Lung (tissue), 16 donors: Measurements from ENCODE around the gene DEDD2. TPM values are rescaled to one million over a fixed set of nuclear protein-coding genes. Genes with fewer than 3 reads are reported as not detected.
"Not testable (repeated sequence)": the region's sequence is repeated elsewhere in the genome, so short reads cannot be mapped to it uniquely, and the experiment has no call there.

Experiments
- ATAC-seq: fragments of 200-7000 bp; cut with Tn5 transposase; one replicate; pipeline ENCODE4 v1.9.1; 2020; ENCODE audit warnings: moderate number of reproducible peaks; ENCODE audit not compliant: insufficient read depth, low FRiP score
- DNase-seq, 3 donors: peaks; one replicate each; pipeline ENCODE4 v3.0.0-alpha.2; 2013 to 2017
- H3K27ac ChIP-seq, 2 donors: one replicate each; pipeline ENCODE4 v1.5.1; 2013; ENCODE audit warnings: mild to moderate bottlenecking in 2 of 2, moderate library complexity in 2 of 2, control low read depth in 1 of 2, inconsistent platforms in 1 of 2, low read depth in 1 of 2, low read length in 1 of 2
- H3K27me3 ChIP-seq, 3 donors: one replicate each; pipeline ENCODE4 v1.5.1; 2013; ENCODE audit warnings: low read length in 2 of 3; ENCODE audit not compliant: control insufficient read depth in 3 of 3, insufficient read depth in 3 of 3
- H3K36me3 ChIP-seq, 4 donors: one replicate each; pipeline ENCODE4 v1.5.1; 2013; ENCODE audit warnings: low read length in 4 of 4, mild to moderate bottlenecking in 1 of 4, moderate library complexity in 1 of 4; ENCODE audit not compliant: control insufficient read depth in 4 of 4, insufficient read depth in 4 of 4
- H3K4me1 ChIP-seq, 5 donors: one replicate each; pipeline ENCODE4 v1.5.1; 2013; ENCODE audit warnings: low read length in 5 of 5, mild to moderate bottlenecking in 2 of 5, moderate library complexity in 1 of 5; ENCODE audit not compliant: control insufficient read depth in 5 of 5, insufficient read depth in 5 of 5
- H3K4me3 ChIP-seq: one replicate; pipeline ENCODE4 v1.5.1; 2013; ENCODE audit warnings: mild to moderate bottlenecking, control low read depth, moderate library complexity
- H3K9ac ChIP-seq, 2 donors: one replicate each; pipeline ENCODE4 v1.5.1; 2013; ENCODE audit warnings: low read length in 2 of 2, control low read depth in 1 of 2; ENCODE audit not compliant: insufficient read depth in 1 of 2
- H3K9me3 ChIP-seq, 4 donors: one replicate each; pipeline ENCODE4 v1.5.1; 2013; ENCODE audit warnings: low read length in 3 of 4, mild to moderate bottlenecking in 1 of 4, moderate library complexity in 1 of 4; ENCODE audit not compliant: control insufficient read depth in 4 of 4, insufficient read depth in 3 of 4
- WGBS, 2 donors: extraction: QIAGEN DNeasy Blood & Tissue Kit; methylation state at CpG; one replicate each; pipeline ENCODE4 v1.1.7; 2013; 5-methylcytosine and 5-hydroxymethylcytosine counted together
- long read RNA-seq, 5 donors: transcript quantifications; one replicate each; lab custom pipeline, GENCODE V29; 2026
- polyA plus RNA-seq, 2 donors: library from polyadenylated mRNA; stranded (reverse); fragments of 200-250 nt; gene quantifications; one replicate each; pipeline ENCODE4 v1.2.1, GENCODE V29; 2013
- total RNA-seq, 2 donors: library from RNA; depleted of rRNA in 1 of 2; stranded (reverse); fragments of >200 nt in 1 of 2; gene quantifications; one replicate each; pipeline ENCODE4 v1.2.1, GENCODE V29; 2014 to 2021
- TF ChIP-seq, protein P1 (sequence below): IDR thresholded peaks from 2 replicates; pipeline ENCODE4 v1.5.1; 2012; ENCODE audit warnings: mild to moderate bottlenecking; ENCODE audit errors: control extremely low read depth, extremely low read depth
- donor health status: control.
- donor health status: control.
- donor health status: Bipolar disorder and iron deficiency.
- donor health status: healthy.
- donor health status: DM: yes; HTN: yes; CAD: no.

The DEDD2 gene, protein sequence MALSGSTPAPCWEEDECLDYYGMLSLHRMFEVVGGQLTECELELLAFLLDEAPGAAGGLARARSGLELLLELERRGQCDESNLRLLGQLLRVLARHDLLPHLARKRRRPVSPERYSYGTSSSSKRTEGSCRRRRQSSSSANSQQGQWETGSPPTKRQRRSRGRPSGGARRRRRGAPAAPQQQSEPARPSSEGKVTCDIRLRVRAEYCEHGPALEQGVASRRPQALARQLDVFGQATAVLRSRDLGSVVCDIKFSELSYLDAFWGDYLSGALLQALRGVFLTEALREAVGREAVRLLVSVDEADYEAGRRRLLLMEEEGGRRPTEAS
- total RNA-seq, result 10 to 100 TPM; 34.1 to 39.4 TPM
- 10 to 100 TPM; 31.4 to 60.8 TPM for polyA plus RNA-seq
- long read RNA-seq, donor 1, transcript DEDD2-205 (5 exons, 1,183 nt), result major isoform, 6 of 7 reads
- long read RNA-seq, donor 1, partial matches to known transcripts, result 0 of 7 reads
- long read RNA-seq, donor 1, other reads (novel, unspliced or antisense), result 0 of 7 reads
- long read RNA-seq, donor 2, partial matches to known transcripts, result 0 of 3 reads
- long read RNA-seq, donor 2, other reads (novel, unspliced or antisense), result 0 of 3 reads
- long read RNA-seq, donor 3, partial matches to known transcripts, result 0 of 3 reads
- long read RNA-seq, donor 3, other reads (novel, unspliced or antisense), result 0 of 3 reads
- long read RNA-seq, donor 4, partial matches to known transcripts, result 0 of 3 reads
- long read RNA-seq, donor 4, other reads (novel, unspliced or antisense), result 0 of 3 reads
- long read RNA-seq, donor 5, transcript DEDD2-205 (5 exons, 1,183 nt), result major isoform, 5 of 8 reads
- long read RNA-seq, donor 5, partial matches to known transcripts, result 0 of 8 reads
- long read RNA-seq, donor 5, other reads (novel, unspliced or antisense), result 0 of 8 reads

DNA sequence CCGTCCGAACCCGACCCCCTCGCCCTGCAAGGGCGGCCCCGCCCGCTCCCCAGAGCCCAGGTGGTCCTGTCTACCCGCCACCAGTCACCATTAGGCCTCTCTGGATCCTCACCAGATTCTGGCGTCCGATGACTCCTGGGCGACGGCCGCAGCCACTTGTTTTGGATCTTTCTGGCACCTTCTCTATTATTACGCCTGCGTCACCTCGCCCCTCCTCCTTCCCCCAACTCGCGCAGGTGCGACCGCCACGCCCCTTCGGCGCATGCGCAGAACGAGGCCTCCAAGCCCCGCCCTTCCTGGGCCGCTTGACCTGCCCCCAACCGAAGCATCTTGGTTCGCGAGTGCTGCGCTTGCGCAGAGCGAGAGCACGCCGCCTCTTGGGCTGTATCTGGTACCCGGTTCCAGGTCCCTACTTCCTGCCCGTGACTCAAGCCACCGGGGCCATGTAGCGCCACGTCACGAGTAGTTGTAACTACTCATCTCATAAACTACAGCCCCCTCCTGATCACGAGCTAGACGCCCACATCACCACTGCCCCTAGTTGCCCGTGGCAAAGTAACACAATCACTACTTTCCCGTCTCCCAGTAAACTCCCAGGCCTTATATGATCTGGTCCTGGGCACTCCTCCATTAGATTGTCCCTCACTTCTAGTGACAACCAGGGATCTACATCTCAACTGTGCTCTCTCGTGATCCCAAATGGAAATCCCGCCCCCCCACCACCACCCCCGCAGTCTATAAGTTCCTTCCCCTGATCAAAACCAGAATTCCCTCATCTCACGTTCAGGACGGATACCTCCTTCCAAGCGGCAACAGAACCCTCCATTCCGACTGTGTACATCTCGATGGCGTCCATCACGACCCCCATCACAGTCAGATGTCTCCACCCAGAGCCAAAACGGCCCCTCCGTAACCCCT is at the start of gene DEDD2:
DEDD2 (minus strand) TSS at position 158 of the 918 bp plus-strand sequence. CDS start 670 bp downstream, outside the sequence.
- Histone ChIP-seq H3K4me1 (peaks cover 10 to 36% (median 15%) of the 10 kb centered on the region in 5 donors), H3K36me3 (peaks cover 0 to 12% (median 2%) of the 10 kb centered on the region in 4 donors), H3K4me3 (peak within 1 kb of the TSS; percentile 78), H3K27me3 (no peaks in the 10 kb centered on the region), H3K9ac (peak within 1 kb of the TSS; percentile 37 to 57), H3K9me3 (no peaks in the 10 kb centered on the region), H3K27ac (peak within 1 kb of the TSS; percentile 83 to 89)
- DNase-seq (peak; percentile 94 to 95 (median 94)), ATAC-seq (peak; percentile 79)
- TF ChIP-seq, protein P1, sequence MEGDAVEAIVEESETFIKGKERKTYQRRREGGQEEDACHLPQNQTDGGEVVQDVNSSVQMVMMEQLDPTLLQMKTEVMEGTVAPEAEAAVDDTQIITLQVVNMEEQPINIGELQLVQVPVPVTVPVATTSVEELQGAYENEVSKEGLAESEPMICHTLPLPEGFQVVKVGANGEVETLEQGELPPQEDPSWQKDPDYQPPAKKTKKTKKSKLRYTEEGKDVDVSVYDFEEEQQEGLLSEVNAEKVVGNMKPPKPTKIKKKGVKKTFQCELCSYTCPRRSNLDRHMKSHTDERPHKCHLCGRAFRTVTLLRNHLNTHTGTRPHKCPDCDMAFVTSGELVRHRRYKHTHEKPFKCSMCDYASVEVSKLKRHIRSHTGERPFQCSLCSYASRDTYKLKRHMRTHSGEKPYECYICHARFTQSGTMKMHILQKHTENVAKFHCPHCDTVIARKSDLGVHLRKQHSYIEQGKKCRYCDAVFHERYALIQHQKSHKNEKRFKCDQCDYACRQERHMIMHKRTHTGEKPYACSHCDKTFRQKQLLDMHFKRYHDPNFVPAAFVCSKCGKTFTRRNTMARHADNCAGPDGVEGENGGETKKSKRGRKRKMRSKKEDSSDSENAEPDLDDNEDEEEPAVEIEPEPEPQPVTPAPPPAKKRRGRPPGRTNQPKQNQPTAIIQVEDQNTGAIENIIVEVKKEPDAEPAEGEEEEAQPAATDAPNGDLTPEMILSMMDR, result no peak
- WGBS, 2 donors, result 17 to 18% methylated on average over 56 to 57 of the region's 57 CpGs

DNA sequence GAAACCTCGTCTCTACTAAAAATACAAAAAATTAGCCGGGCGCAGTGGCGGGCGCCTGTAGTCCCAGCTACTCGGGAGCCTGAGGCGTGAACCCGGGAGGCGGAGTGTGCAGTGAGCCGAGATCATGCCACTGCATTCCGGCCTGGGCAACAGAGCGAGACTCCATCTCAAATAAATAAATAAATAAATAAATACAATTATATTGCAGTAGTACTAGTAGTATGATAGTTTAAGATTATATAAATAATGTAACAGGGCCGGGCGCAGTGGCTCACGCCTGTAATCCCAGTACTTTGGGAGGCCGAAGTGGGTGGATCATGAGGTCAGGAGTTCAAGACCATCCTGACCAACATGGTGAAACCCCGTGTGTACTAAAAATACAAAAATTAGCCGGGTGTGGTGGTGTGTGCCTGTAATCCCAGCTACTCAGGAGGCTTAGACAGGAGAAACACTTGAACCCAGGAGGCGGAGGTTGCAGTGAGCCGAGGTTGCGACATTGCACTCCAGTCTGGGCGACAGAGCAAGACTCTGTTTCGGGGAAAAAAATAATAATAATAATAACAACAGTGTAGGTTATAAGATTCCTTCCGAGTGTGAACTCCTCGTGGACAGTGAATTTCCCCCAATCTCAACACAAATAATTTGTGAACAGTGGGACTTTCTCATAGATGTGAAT is 49.6 kb upstream of the DEDD2 start:
- H3K9ac ChIP-seq, result peak overlapping the region in 1 of 2 donors; percentile 93
- not testable (repeated sequence) for ATAC-seq, DNase-seq, H3K27me3 ChIP-seq, H3K9me3 ChIP-seq, H3K36me3 ChIP-seq, H3K4me3 ChIP-seq, H3K27ac ChIP-seq
- WGBS, 2 donors, result 89 to 92% methylated on average over 22 to 25 of the region's 25 CpGs
- H3K4me1 ChIP-seq, result peaks cover 0 to 20% (median 9%) of the 10 kb centered on the region in 5 donors

DNA sequence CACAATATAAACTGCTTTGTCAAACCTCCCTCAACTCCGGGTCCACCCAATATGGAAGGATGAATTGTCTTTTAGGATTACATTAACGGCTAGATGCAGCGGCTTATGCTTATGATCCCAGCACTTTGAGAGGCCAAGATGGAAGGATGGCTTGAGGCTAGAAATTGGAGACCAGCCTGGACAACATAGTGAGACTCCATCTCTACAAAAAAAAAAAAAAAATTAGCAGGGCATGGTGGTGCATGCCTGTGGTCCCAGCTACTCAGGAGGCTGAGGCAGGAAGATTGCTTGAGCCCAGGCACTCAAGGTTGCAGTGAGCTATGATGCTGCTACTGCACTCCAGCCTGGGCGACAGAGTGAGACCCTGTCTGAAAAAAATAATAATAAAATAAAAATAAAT is 48.6 kb upstream of the DEDD2 start:
- not testable (repeated sequence) for H3K36me3 ChIP-seq, H3K27ac ChIP-seq, DNase-seq, H3K9ac ChIP-seq, H3K9me3 ChIP-seq, H3K4me3 ChIP-seq, H3K27me3 ChIP-seq, ATAC-seq
- 93 to 96% methylated on average over 4 of the region's 4 CpGs for WGBS, 2 donors
- peaks cover 0 to 20% (median 8%) of the 10 kb centered on the region in 5 donors for H3K4me1 ChIP-seq

DNA sequence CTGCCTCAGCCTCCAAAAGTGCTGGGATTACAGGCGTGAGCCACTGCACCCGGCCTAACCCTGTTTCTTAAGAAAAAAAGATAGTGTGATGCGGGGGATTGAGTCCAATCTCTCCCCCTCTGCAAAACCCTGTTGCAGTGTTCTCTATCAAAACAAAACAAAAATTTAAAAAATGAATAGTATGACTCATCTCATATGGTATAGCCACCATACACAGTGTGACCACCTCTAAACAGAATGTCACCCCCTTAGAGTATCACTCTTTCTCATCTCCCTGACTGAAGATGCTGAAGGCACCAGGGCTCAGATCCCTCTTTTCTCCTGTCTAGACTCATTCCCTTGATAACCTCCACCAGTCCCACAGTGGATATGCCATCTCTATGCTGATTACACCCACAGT is 44.3 kb upstream of the DEDD2 start:
- no peak overlapping the region for H3K27ac ChIP-seq

DNA sequence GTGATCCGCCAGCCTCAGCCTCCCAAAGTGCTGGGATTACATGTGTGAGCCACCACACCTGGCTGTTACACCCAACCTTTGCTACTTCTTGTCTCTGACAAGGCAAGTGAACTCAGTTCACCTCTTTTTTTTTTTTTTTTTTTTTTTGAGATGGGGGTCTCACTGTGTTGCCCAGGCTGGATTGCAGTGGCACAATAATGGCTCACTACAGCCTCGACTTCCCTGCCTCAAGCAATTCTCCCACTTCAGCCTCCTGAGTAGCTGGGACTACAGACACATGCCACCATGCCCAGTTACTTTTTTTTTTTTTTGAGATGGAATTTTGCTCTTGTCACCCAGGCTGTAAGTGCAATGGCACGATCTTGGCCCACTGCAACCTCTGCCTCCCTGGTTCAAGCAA is 40.4 kb upstream of the DEDD2 start:
- not testable (repeated sequence) for H3K9ac ChIP-seq, H3K9me3 ChIP-seq, H3K4me3 ChIP-seq, DNase-seq, ATAC-seq, H3K27me3 ChIP-seq, H3K4me1 ChIP-seq, H3K36me3 ChIP-seq, H3K27ac ChIP-seq
- WGBS, 2 donors, result 78 to 83% methylated on average over 3 of the region's 3 CpGs

More for the DNA sequence above, 44.3 kb upstream of the DEDD2 start:
- no peak overlapping the region for H3K9ac ChIP-seq
- H3K36me3 ChIP-seq, result no peaks in the 10 kb centered on the region
- H3K4me3 ChIP-seq, result no peak overlapping the region
- H3K9me3 ChIP-seq, result no peaks in the 10 kb centered on the region
- peaks cover 0 to under 1% (median 0%) of the 10 kb centered on the region in 5 donors for H3K4me1 ChIP-seq
- no peaks in the 10 kb centered on the region for H3K27me3 ChIP-seq
- no peak for DNase-seq
- no peak for ATAC-seq
- WGBS, 2 donors, result 94 to 95% methylated on average over 3 of the region's 3 CpGs
- TF ChIP-seq, protein P1, result no peak
